HG03575 (cell line): Measurements from ENCODE around the gene TNPO3.
"Not testable (repeated sequence)": the region's sequence is repeated elsewhere in the genome, so short reads cannot be mapped to it uniquely, and the experiment has no call there.

Experiments used
- ATAC-seq: cut with Tn5 transposase; IDR thresholded peaks from one replicate; pipeline ENCODE4 v1.9.1; 2021; ENCODE audit not compliant: unreplicated experiment, insufficient number of reproducible peaks, low FRiP score; ENCODE audit errors: extremely low read depth

The TNPO3 gene

GRCh38 chr7:128915841-128916642, 138.9 kb downstream of the TNPO3 start:
- no peak for ATAC-seq

GRCh38 chr7:128915271-128915819, 139.6 kb downstream of the TNPO3 start:
- ATAC-seq, result no peak

GRCh38 chr7:128914566-128915151, 140.3 kb downstream of the TNPO3 start:
- ATAC-seq, result no peak

GRCh38 chr7:128913870-128914565, 140.9 kb downstream of the TNPO3 start:
- ATAC-seq, result no peak

GRCh38 chr7:128912709-128913495, 142.0 kb downstream of the TNPO3 start:
- ATAC-seq, result not testable (repeated sequence)

GRCh38 chr7:128912281-128912680, 142.6 kb downstream of the TNPO3 start:
- no peak for ATAC-seq

- ATAC-seq, result no peak
Measured at GRCh38 chr7:128911423-128912031, 143.4 kb downstream of the TNPO3 start.

GRCh38 chr7:128910569-128910945, 144.4 kb downstream of the TNPO3 start, which contains the start of gene KCP:
TSS of gene KCP (minus strand) at chr7:128910709. CDS start at chr7:128910676, 33 bp downstream.
- ATAC-seq, result no peak

- ATAC-seq, result no peak
Measured at GRCh38 chr7:128909625-128910568, 145.0 kb downstream of the TNPO3 start.

- no peak for ATAC-seq
Measured at GRCh38 chr7:128908750-128909624, 145.9 kb downstream of the TNPO3 start.

GRCh38 chr7:128906766-128907559, 147.9 kb downstream of the TNPO3 start:
- no peak for ATAC-seq

- no peak for ATAC-seq
Measured at GRCh38 chr7:128906001-128906765, 148.7 kb downstream of the TNPO3 start.

GRCh38 chr7:128904381-128905197, 150.3 kb downstream of the TNPO3 start:
- no peak for ATAC-seq
